HL-60 (cell line): Measurements from ENCODE around the gene PLEKHG7.

Experiments
- CTCF ChIP-seq: IDR thresholded peaks from one replicate; pipeline ENCODE4 v1.5.1; 2011; ENCODE audit warnings: low read length, control low read depth, inconsistent platforms; ENCODE audit not compliant: insufficient read depth
- GABPA ChIP-seq: IDR thresholded peaks from 2 replicates; pipeline ENCODE4 v1.6.1; 2012; ENCODE audit warnings: low read depth
- POLR2AphosphoS5 ChIP-seq: IDR thresholded peaks from 2 replicates; pipeline ENCODE4 v1.6.1; 2012; ENCODE audit warnings: low read depth
- REST ChIP-seq: IDR thresholded peaks from 2 replicates; pipeline ENCODE4 v1.6.1; 2012; ENCODE audit warnings: low read depth; ENCODE audit not compliant: insufficient replicate concordance
- SPI1 ChIP-seq: IDR thresholded peaks from 2 replicates; pipeline ENCODE4 v1.6.1; 2012; ENCODE audit warnings: low read depth, mild to moderate bottlenecking, borderline replicate concordance

- TF ChIP-seq POLR2AphosphoS5 (no peak), CTCF (no peak), GABPA (no peak), REST (no peak), SPI1 (no peak)
Measured at GRCh38 chr12:92695577-92695976, 7.2 kb upstream of the PLEKHG7 start.
